NCI-H128 (cell line): ENCODE data around the gene CDKN2AIP.

Source experiments
- DNase-seq: peaks from one replicate; lab custom pipeline; 2025; ENCODE audit not compliant: unreplicated experiment; lab: John Stamatoyannopoulos, UW

Gene CDKN2AIP

GRCh38 chr4:183444214-183445096 is at the start of gene CDKN2AIP:
Gene CDKN2AIP, plus strand, starts transcription at chr4:183444636. Its CDS starts 162 bp downstream, at chr4:183444798.
- DNase-seq = peak; percentile 72

- DNase-seq = no peak
These were observed 49.0 kb upstream of the CDKN2AIP start for GRCh38 chr4:183395395-183395794.

GRCh38 chr4:183396227-183396637 is 48.2 kb upstream of the CDKN2AIP start:
- no peak for DNase-seq

GRCh38 chr4:183397741-183398297 is 46.6 kb upstream of the CDKN2AIP start:
- DNase-seq = no peak

- no peak for DNase-seq
These were observed 45.9 kb upstream of the CDKN2AIP start for GRCh38 chr4:183398298-183399125.

GRCh38 chr4:183399126-183399522 is 45.3 kb upstream of the CDKN2AIP start:
- no peak for DNase-seq

- no peak for DNase-seq
These were observed 44.8 kb upstream of the CDKN2AIP start for GRCh38 chr4:183399616-183400015.

GRCh38 chr4:183400035-183400434 is 44.4 kb upstream of the CDKN2AIP start:
- DNase-seq = no peak

GRCh38 chr4:183401473-183401872 is 43.0 kb upstream of the CDKN2AIP start:
- no peak for DNase-seq

GRCh38 chr4:183402771-183403170 is 41.7 kb upstream of the CDKN2AIP start:
- no peak for DNase-seq

- no peak for DNase-seq
These were observed 41.0 kb upstream of the CDKN2AIP start for GRCh38 chr4:183403486-183403885.

- DNase-seq = no peak
These were observed 40.5 kb upstream of the CDKN2AIP start for GRCh38 chr4:183403961-183404360.

- no peak for DNase-seq
These were observed 39.1 kb upstream of the CDKN2AIP start for GRCh38 chr4:183405303-183405702.

GRCh38 chr4:183407128-183407585 is 37.3 kb upstream of the CDKN2AIP start:
- peak; percentile 63 for DNase-seq

GRCh38 chr4:183407635-183408464 is 36.6 kb upstream of the CDKN2AIP start:
- DNase-seq = no peak

- no peak for DNase-seq
These were observed 35.6 kb upstream of the CDKN2AIP start for GRCh38 chr4:183408796-183409195.

- no peak for DNase-seq
These were observed 35.0 kb upstream of the CDKN2AIP start for GRCh38 chr4:183409483-183409882.

- no peak for DNase-seq
These were observed 34.5 kb upstream of the CDKN2AIP start for GRCh38 chr4:183409934-183410333.

GRCh38 chr4:183411291-183411861 is 33.1 kb upstream of the CDKN2AIP start:
- DNase-seq = no peak

- no peak for DNase-seq
These were observed 31.6 kb upstream of the CDKN2AIP start for GRCh38 chr4:183412821-183413220.
